Common myeloid progenitor, CD34-positive (primary cell): Measurements from ENCODE around the gene ADGRA1.
"Not testable (repeated sequence)": the region's sequence is repeated elsewhere in the genome, so short reads cannot be mapped to it uniquely, and the experiment has no call there.

ENCODE experiments used
- CTCF ChIA-PET: fragments of 350-600 bp; sonication (Branson Sonifier 250); formaldehyde crosslinking; loops from one replicate; lab custom pipeline; 2021; ENCODE audit warnings: antibody characterized with exemption; lab: Charles Lee
- POLR2A ChIA-PET: fragments of 350-600 bp; sonication (Branson Sonifier 250); formaldehyde crosslinking; loops from one replicate; lab custom pipeline; 2021; ENCODE audit warnings: antibody characterized with exemption; lab: Charles Lee
- DNase-seq, 3 donors: peaks; one replicate each; pipeline versions ENCODE4 v3.0.0 to v3.0.0-alpha.2; 2013
- H3K27ac ChIP-seq, 2 experiments: 1 replicate in 1 of 2; 2 replicates in 1 of 2; pipeline ENCODE4 v1.7.0; 2013; ENCODE audit warnings: inconsistent platforms in 2 of 2, low read length in 2 of 2, mild to moderate bottlenecking in 2 of 2, low read depth in 1 of 2, moderate library complexity in 1 of 2; ENCODE audit not compliant: severe bottlenecking in 2 of 2, insufficient read depth in 1 of 2, poor library complexity in 1 of 2
- H3K27me3 ChIP-seq, 5 experiments: replicated peaks in 2 of 5; 1 replicate in 3 of 5; 2 replicates in 2 of 5; pipeline versions ENCODE4 v1.6.1 to v1.7.0; 2013; ENCODE audit warnings: low read length in 4 of 5, mild to moderate bottlenecking in 2 of 5, moderate library complexity in 2 of 5, inconsistent platforms in 1 of 5; ENCODE audit not compliant: insufficient read depth in 5 of 5, control insufficient read depth in 4 of 5
- H3K36me3 ChIP-seq, 4 experiments: 1 replicate in 2 of 4; 2 replicates in 2 of 4; pipeline versions ENCODE4 v1.6.1 to v1.7.0; 2013; ENCODE audit warnings: low read length in 3 of 4, control low read depth in 1 of 4, mild to moderate bottlenecking in 1 of 4; ENCODE audit not compliant: control insufficient read depth in 4 of 4, insufficient read depth in 4 of 4
- H3K4me1 ChIP-seq, 4 experiments: 1 replicate in 3 of 4; 2 replicates in 1 of 4; pipeline versions ENCODE4 v1.6.1 to v1.7.1; 2013; ENCODE audit warnings: low read length in 3 of 4, mild to moderate bottlenecking in 3 of 4, control low read depth in 1 of 4, inconsistent platforms in 1 of 4, moderate library complexity in 1 of 4; ENCODE audit not compliant: control insufficient read depth in 4 of 4, insufficient read depth in 4 of 4; ENCODE audit errors: control extremely low read depth in 1 of 4
- H3K4me3 ChIP-seq, 7 experiments: 1 replicate in 4 of 7; 2 replicates in 3 of 7; pipeline versions ENCODE4 v1.5.1 to v1.7.0; 2013; ENCODE audit warnings: mild to moderate bottlenecking in 7 of 7, low read length in 6 of 7, moderate library complexity in 6 of 7, inconsistent platforms in 2 of 7, low read depth in 2 of 7, control low read depth in 1 of 7; ENCODE audit not compliant: insufficient read depth in 4 of 7, control insufficient read depth in 1 of 7; ENCODE audit errors: extremely low read depth in 1 of 7
- H3K9me3 ChIP-seq, 5 experiments: 1 replicate in 4 of 5; 2 replicates in 1 of 5; pipeline versions ENCODE4 v1.6.1 to v1.7.1; 2013; ENCODE audit warnings: low read length in 4 of 5, mild to moderate bottlenecking in 2 of 5, inconsistent platforms in 1 of 5, low read depth in 1 of 5, moderate library complexity in 1 of 5; ENCODE audit not compliant: control insufficient read depth in 4 of 5, insufficient read depth in 2 of 5; ENCODE audit errors: control extremely low read depth in 1 of 5
- WGBS: methylation state at CpG from one replicate; pipeline ENCODE4 v1.1.5; 2013; ENCODE audit not compliant: insufficient coverage; 5-methylcytosine and 5-hydroxymethylcytosine counted together

The ADGRA1 gene

DNA sequence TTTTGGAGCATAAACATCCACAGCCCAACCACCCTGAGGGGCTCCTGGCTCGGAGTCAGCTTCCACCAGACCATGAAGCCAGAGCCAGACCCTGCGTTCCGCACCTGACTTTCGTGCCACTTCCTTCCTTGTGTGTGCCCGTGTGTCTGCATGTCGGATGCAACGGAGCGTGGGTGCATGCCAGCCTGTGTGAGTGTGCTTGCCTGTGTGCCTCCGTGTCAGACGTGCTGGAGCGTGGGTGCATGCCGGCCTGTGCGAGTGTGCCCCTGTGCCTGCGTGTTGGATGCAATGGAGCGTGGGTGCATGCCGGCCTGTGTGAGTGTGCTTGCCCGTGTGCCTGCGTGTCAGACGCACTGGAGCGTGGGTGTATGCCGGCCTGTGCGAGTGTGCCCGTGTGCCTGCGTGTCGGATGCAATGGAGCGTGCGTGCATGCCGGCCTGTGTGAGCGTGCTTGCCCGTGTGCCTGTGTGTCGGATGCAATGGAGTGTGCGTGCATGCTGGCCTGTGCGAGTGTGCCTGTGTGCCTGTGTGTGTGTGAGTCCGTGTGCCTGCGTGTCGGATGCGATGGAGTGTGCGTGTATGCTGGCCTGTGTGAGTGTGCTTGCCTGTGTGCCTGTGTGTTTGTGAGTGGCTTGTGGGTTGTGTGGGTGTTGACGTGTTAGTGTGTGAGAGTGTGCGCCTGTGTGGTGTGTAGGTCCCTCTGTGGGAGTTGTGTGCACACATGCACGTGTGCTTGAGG is 44.2 kb downstream of the ADGRA1 start:
- 86% methylated on average over 38 of the region's 41 CpGs for WGBS
- POLR2A ChIA-PET: no interaction called here
- no peak overlapping the region for H3K27ac ChIP-seq
- CTCF ChIA-PET: no interaction called here
- H3K4me1 ChIP-seq: no peaks in the 10 kb centered on the region
- no peaks in the 10 kb centered on the region for H3K36me3 ChIP-seq
- no peak for DNase-seq
- peaks cover 0 to 10% (median 0%) of the 10 kb centered on the region in 5 experiments for H3K27me3 ChIP-seq
- H3K9me3 ChIP-seq: no peaks in the 10 kb centered on the region
- no peak overlapping the region for H3K4me3 ChIP-seq

DNA sequence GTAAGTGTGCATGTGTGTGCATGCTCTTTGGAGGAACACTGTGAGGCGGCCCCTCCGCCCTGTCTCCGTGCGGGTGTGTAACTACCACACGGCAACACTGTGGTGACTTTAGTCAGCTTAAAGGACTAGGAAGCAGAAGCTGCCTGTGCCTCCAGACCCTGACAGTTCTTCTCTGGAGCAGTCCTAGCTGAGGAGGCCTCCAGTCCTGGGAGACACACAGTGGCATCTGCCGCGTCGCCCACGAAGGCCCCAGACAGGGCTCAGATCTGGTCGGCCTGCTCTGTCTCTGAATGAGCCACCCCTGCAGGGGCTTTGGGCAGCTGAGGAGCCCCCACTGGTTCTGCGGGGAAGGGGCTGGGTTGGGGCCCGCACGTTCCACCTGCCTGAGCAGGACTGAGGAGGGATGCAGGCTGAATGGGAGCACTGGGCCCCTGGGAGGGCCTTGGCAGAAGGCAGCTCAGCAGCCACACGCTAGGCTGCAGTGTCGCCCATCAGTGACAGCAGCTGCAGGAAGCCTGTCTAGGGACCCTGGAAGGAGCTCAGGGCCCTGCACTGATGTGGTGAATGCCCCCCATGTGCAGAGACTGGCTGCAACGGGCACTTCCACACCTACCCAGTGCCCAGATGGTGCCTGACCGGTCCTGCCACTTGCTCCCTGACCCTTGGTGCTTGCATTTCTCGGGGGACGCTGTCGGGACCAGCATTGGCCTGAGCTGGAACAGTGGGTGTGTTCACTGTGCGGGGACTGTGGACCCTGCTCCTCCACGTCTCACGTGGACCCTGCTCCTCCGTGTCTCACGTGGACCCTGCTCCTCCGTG is 45.0 kb downstream of the ADGRA1 start:
- whole genome bisulfite sequencing: 93% methylated on average over 24 of the region's 26 CpGs
- POLR2A ChIA-PET: no interaction called here
- Histone ChIP-seq H3K4me1 (no peaks in the 10 kb centered on the region), H3K9me3 (no peaks in the 10 kb centered on the region), H3K27ac (no peak overlapping the region), H3K4me3 (no peak overlapping the region), H3K36me3 (no peaks in the 10 kb centered on the region), H3K27me3 (peaks cover 0 to 10% (median 0%) of the 10 kb centered on the region in 5 experiments)
- DNase-seq: no peak
- CTCF ChIA-PET: no interaction called here

DNA sequence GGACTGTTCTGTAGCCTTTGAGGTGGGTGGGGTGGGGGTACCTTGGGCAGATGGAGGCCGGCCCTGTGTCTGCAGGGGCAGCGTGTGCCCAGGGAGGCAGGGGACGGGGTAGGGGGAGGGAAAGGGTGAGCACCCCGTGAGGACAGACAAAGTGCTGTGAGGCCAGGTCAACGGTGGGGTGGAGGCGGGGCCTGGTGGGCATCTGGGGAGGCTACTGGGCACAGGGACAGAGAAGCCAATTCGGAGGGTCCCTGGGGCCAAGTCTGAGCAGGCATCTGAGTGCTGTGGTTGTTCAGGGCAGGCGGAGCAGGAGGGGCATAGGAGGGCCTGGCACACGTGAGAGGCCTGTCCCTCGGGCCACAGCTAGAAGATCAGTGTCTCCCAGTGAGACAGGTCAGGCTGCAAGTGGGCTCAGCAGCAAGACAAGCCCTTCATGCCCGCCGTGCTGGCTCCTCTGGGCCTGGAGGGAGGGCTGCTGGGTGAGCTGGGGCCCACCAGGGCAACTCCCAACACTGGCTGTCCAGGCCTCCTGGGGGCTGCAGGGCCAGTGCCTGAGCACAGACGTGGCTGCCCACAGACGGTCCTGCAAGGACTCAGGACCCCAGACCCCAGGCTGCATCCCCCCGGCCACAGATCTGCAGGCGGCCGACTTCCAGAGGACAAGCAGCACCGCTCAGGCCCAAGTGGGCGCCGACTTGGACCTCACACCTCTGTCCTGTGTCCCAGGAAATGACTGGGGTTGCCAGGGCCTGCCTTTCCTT is 45.9 kb downstream of the ADGRA1 start:
- ChIA-PET CTCF (no interaction called here), POLR2A (no interaction called here)
- Histone ChIP-seq H3K4me1 (no peaks in the 10 kb centered on the region), H3K9me3 (no peaks in the 10 kb centered on the region), H3K36me3 (no peaks in the 10 kb centered on the region), H3K4me3 (no peak overlapping the region), H3K27ac (no peak overlapping the region), H3K27me3 (peaks cover 0 to 7% (median 0%) of the 10 kb centered on the region in 5 experiments)
- no peak for DNase-seq
- 95% methylated on average over 17 of the region's 20 CpGs for WGBS

GRCh38 chr10:133134411-133135115 is 46.8 kb downstream of the ADGRA1 start:
- no peak overlapping the region for H3K27ac ChIP-seq
- H3K9me3 ChIP-seq: no peaks in the 10 kb centered on the region
- no peak for DNase-seq
- H3K27me3 ChIP-seq: no peaks in the 10 kb centered on the region
- ChIA-PET CTCF (interaction anchor here (1.2 kb wide), 1 partner anchor 9 kb away, joined by 7 read pairs; no protein-coding TSS in a partner anchor), POLR2A (interaction anchor here (0.5 kb wide), 1 partner anchor 110 kb away, joined by 4 read pairs; no protein-coding TSS in a partner anchor)
- H3K36me3 ChIP-seq: no peaks in the 10 kb centered on the region
- H3K4me3 ChIP-seq: no peak overlapping the region
- 86% methylated on average over 15 of the region's 20 CpGs for WGBS
- H3K4me1 ChIP-seq: peaks cover 0 to 1% (median under 1%) of the 10 kb centered on the region in 4 experiments

DNA sequence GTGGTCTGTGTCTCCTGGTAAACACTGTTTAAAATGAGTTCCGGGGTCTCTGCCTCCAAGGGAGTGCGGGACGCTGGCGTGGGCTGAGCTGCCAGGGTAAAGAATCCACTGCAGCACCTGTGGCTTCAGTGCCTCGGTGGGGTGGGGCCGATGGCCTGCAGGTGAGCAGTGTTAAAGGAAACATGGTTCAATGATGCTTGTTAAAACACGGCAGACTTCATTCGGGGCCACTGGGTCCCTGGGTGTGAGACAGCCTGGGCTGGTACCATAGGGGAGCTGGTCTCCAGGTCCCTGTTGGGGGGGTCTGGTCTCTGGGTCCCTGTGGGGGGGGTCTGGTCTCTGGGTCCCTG is 47.4 kb downstream of the ADGRA1 start:
- H3K27ac ChIP-seq: no peak overlapping the region
- H3K4me1 ChIP-seq: peaks cover 0 to 4% (median 2%) of the 10 kb centered on the region in 4 experiments
- DNase-seq: no peak
- ChIA-PET CTCF (interaction anchor here (1.2 kb wide), 1 partner anchor 8 kb away, joined by 7 read pairs; no protein-coding TSS in a partner anchor), POLR2A (no interaction called here)
- H3K27me3 ChIP-seq: no peaks in the 10 kb centered on the region
- H3K4me3 ChIP-seq: no peak overlapping the region
- WGBS: 87% methylated on average over 6 of the region's 8 CpGs
- H3K9me3 ChIP-seq: no peaks in the 10 kb centered on the region
- H3K36me3 ChIP-seq: no peaks in the 10 kb centered on the region

- CTCF ChIA-PET, H3K4me3 ChIP-seq, H3K27ac ChIP-seq, DNase-seq, H3K9me3 ChIP-seq, H3K27me3 ChIP-seq, POLR2A ChIA-PET, H3K4me1 ChIP-seq, H3K36me3 ChIP-seq: not testable (repeated sequence)
- 90% methylated on average over 4 of the region's 12 CpGs for WGBS
Measured at GRCh38 chr10:133137486-133138145, 49.9 kb downstream of the ADGRA1 start.
